Peyer's patch (tissue), 4 donors: ENCODE results near the gene CDC14B.

Source experiments
- POLR2A ChIP-seq, 2 donors: fragments of 450-650 bp; IDR thresholded peaks; one replicate each; pipeline ENCODE4 v1.5.1; 2017; ENCODE audit warnings: antibody characterized with exemption in 2 of 2, mild to moderate bottlenecking in 2 of 2, moderate library complexity in 2 of 2
- TF ChIP-seq, protein P1 (sequence below), 6 experiments: fragments of 450-650 bp in 4 of 6; fragments of 200-600 bp in 2 of 6; sonication (generic) in 1 of 6; IDR thresholded peaks; one replicate each; pipeline ENCODE4 v1.5.1; 2017 to 2019; ENCODE audit warnings: antibody characterized with exemption in 6 of 6, mild to moderate bottlenecking in 3 of 6, moderate library complexity in 1 of 6

DNA sequence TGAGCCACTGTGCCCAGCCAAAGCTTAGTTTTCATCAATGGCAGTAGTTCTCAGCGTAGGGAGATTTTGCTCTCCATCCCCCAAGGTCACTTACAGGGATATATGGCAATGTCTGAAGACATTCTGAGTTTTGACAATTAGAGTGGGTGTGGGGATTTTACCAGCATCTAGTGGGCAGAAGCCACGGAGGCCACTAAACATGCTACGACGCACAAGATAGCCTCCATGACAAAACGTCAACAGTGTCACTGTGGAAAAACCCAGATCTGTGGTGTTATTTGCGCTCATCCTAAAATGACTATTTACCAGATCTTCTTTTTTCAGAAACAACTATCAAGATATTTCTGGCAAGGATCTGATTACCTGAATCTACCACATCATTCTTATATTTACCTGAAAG is 68.2 kb downstream of the CDC14B start:
- TF ChIP-seq, protein P1, sequence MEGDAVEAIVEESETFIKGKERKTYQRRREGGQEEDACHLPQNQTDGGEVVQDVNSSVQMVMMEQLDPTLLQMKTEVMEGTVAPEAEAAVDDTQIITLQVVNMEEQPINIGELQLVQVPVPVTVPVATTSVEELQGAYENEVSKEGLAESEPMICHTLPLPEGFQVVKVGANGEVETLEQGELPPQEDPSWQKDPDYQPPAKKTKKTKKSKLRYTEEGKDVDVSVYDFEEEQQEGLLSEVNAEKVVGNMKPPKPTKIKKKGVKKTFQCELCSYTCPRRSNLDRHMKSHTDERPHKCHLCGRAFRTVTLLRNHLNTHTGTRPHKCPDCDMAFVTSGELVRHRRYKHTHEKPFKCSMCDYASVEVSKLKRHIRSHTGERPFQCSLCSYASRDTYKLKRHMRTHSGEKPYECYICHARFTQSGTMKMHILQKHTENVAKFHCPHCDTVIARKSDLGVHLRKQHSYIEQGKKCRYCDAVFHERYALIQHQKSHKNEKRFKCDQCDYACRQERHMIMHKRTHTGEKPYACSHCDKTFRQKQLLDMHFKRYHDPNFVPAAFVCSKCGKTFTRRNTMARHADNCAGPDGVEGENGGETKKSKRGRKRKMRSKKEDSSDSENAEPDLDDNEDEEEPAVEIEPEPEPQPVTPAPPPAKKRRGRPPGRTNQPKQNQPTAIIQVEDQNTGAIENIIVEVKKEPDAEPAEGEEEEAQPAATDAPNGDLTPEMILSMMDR (IDR thresholded peaks at IDR 0.05), result no peak
- TF ChIP-seq POLR2A (IDR thresholded peaks at IDR 0.05), result no peak
